ENCODE results near the gene PSMD5. TPM values are rescaled to one million over a fixed set of nuclear protein-coding genes. Genes with fewer than 3 reads are reported as not detected.

PSMD5 gene
- total RNA-seq, 1 experiment from 2014 or later, result 53.0 TPM

DNA sequence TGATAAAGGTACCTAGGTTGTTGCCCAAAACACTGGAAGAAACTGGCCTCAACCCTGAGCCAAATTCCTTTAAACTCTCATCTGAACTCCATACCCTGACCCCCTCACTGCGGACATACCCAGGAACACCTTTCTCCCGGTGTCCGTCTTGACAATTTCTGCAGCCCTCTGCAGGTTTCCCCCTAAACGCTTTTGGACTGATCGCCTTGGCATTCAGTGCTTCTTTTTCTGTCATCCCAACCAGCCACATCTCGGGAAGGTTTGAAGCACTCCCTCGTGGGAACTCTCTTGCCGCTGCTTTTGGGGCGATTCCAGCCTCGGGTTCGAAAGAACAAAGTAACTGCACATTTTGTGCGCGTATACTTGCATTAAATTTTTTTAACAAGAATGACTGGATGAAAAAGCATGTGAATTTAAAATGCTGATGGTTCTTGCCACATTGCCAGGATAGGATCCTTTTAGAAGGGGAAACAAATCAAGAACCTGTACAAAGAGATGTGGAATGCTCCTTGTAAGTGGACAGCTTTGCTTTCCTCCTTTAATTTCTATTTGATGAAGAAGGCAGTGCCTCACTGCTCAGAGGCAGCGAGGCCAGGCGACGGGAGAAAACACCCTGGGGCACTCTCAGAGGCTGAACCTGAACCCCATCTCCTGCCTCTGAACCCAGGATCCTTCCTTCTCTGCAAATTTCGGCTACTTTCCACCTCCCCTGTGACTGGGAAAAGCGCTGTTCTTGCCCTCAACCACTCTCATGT lies 615 bp downstream of the PSMD5 start:
- TF ChIP-seq TCF7L2 (IDR thresholded peaks at IDR 0.05; ENCODE audit: low read depth, low read length) (no peak), POLR2AphosphoS5 (IDR thresholded peaks at IDR 0.05; ENCODE audit: low read depth, low read length) (no peak), SIN3A (IDR thresholded peaks at IDR 0.05; ENCODE audit: borderline replicate concordance, insufficient read depth, low read depth, low read length) (no peak)
- TF ChIP-seq, protein P1, sequence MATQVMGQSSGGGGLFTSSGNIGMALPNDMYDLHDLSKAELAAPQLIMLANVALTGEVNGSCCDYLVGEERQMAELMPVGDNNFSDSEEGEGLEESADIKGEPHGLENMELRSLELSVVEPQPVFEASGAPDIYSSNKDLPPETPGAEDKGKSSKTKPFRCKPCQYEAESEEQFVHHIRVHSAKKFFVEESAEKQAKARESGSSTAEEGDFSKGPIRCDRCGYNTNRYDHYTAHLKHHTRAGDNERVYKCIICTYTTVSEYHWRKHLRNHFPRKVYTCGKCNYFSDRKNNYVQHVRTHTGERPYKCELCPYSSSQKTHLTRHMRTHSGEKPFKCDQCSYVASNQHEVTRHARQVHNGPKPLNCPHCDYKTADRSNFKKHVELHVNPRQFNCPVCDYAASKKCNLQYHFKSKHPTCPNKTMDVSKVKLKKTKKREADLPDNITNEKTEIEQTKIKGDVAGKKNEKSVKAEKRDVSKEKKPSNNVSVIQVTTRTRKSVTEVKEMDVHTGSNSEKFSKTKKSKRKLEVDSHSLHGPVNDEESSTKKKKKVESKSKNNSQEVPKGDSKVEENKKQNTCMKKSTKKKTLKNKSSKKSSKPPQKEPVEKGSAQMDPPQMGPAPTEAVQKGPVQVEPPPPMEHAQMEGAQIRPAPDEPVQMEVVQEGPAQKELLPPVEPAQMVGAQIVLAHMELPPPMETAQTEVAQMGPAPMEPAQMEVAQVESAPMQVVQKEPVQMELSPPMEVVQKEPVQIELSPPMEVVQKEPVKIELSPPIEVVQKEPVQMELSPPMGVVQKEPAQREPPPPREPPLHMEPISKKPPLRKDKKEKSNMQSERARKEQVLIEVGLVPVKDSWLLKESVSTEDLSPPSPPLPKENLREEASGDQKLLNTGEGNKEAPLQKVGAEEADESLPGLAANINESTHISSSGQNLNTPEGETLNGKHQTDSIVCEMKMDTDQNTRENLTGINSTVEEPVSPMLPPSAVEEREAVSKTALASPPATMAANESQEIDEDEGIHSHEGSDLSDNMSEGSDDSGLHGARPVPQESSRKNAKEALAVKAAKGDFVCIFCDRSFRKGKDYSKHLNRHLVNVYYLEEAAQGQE (IDR thresholded peaks at IDR 0.05; ENCODE audit: insufficient read depth in 1 of 2, low read depth in 2 of 2, low read length in 1 of 2), result no peak
- TF ChIP-seq, protein P2, sequence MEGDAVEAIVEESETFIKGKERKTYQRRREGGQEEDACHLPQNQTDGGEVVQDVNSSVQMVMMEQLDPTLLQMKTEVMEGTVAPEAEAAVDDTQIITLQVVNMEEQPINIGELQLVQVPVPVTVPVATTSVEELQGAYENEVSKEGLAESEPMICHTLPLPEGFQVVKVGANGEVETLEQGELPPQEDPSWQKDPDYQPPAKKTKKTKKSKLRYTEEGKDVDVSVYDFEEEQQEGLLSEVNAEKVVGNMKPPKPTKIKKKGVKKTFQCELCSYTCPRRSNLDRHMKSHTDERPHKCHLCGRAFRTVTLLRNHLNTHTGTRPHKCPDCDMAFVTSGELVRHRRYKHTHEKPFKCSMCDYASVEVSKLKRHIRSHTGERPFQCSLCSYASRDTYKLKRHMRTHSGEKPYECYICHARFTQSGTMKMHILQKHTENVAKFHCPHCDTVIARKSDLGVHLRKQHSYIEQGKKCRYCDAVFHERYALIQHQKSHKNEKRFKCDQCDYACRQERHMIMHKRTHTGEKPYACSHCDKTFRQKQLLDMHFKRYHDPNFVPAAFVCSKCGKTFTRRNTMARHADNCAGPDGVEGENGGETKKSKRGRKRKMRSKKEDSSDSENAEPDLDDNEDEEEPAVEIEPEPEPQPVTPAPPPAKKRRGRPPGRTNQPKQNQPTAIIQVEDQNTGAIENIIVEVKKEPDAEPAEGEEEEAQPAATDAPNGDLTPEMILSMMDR (IDR thresholded peaks at IDR 0.05), result no peak
- ATAC-seq (peak; percentile 4; the same call in 1 of the 2 replicates), DNase-seq (ENCODE audit: low read depth, low spot score) (no peak)
- H3K27me3 ChIP-seq (ENCODE audit: control insufficient read depth, insufficient read depth, low read length), result no peaks in the 10 kb centered on the region
- ChIA-PET CTCF (no interaction called here), POLR2A (interaction anchor here (0.6 kb wide), 1 partner anchor 230 kb away, joined by 3 read pairs; no protein-coding TSS in a partner anchor)
- H3K4me3 ChIP-seq (ENCODE audit: low read depth in 2 of 2, low read length in 2 of 2), result peak overlapping the region; percentile 84 to 95
- BruUV-seq (replicated peaks), result TSS peak; percentile 80
- intact Hi-C loops (cut with micrococcal nuclease; ENCODE audit: unreplicated experiment) (no loop called here), in situ Hi-C loops (cut with HindIII; ENCODE audit: low pct_unique_long_range_greater_than_20kb, low sequenced_read_pairs) (no loop called here)
- H3K9me3 ChIP-seq (ENCODE audit: control insufficient read depth, insufficient read depth, low read depth, low read length), result no peaks in the 10 kb centered on the region
- peaks cover 3% of the 10 kb centered on the region; the same call in 1 of the 2 replicates for H3K36me3 ChIP-seq (ENCODE audit: control insufficient read depth, insufficient read depth, low read length)
- peaks cover 8% of the 10 kb centered on the region; the same call in 1 of the 2 replicates for H3K4me1 ChIP-seq (ENCODE audit: control insufficient read depth, insufficient read depth, low read length)
- H3K27ac ChIP-seq (ENCODE audit: low read length), result peak overlapping the region; percentile 94

DNA sequence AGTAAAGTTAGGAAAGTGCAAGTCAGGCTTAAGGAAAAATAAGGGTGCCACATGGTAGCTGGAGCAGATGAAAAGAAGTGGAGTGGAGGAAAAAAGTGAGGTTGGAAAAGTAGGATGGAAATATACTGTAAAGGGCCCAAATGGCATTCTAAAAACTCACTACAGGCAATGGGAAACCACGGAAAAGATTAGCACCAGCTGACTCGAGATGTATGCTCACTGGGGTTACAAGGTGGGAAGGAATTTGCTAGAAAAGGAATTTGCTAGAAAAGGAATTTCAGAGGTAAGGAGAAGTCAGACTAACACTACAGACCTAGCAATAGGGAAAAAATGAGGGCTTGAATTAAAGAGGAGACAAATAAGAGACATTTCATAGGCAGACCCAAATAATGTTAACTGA lies 3.6 kb downstream of the PSMD5 start:
- DNase-seq (ENCODE audit: low read depth, low spot score), result no peak
- no peak overlapping the region for H3K4me3 ChIP-seq (ENCODE audit: low read depth in 2 of 2, low read length in 2 of 2)
- no peak overlapping the region for H3K27ac ChIP-seq (ENCODE audit: low read length)
- in situ Hi-C loops (cut with HindIII; ENCODE audit: low pct_unique_long_range_greater_than_20kb, low sequenced_read_pairs), result no loop called here
- H3K4me1 ChIP-seq (ENCODE audit: control insufficient read depth, insufficient read depth, low read length), result peaks cover 8% of the 10 kb centered on the region; the same call in 1 of the 2 replicates
- no peaks in the 10 kb centered on the region for H3K27me3 ChIP-seq (ENCODE audit: control insufficient read depth, insufficient read depth, low read length)
- ATAC-seq, result no peak
- ChIA-PET CTCF (no interaction called here), POLR2A (no interaction called here)
- no peaks in the 10 kb centered on the region for H3K9me3 ChIP-seq (ENCODE audit: control insufficient read depth, insufficient read depth, low read depth, low read length)
- peaks cover 6% of the 10 kb centered on the region for H3K36me3 ChIP-seq (ENCODE audit: control insufficient read depth, insufficient read depth, low read length)
- BruUV-seq (replicated peaks), result TSS peak; percentile 22
- TF ChIP-seq, protein P2 (IDR thresholded peaks at IDR 0.05), result no peak
- TF ChIP-seq POLR2AphosphoS5 (IDR thresholded peaks at IDR 0.05; ENCODE audit: low read depth, low read length) (no peak), TCF7L2 (IDR thresholded peaks at IDR 0.05; ENCODE audit: low read depth, low read length) (no peak), SIN3A (IDR thresholded peaks at IDR 0.05; ENCODE audit: borderline replicate concordance, insufficient read depth, low read depth, low read length) (no peak)
- TF ChIP-seq, protein P1 (IDR thresholded peaks at IDR 0.05; ENCODE audit: insufficient read depth in 1 of 2, low read depth in 2 of 2, low read length in 1 of 2), result no peak
- intact Hi-C loops (cut with micrococcal nuclease; ENCODE audit: unreplicated experiment), result no loop called here
